H9 (cell line): ENCODE measurements around the gene TSGA10. TPM values are rescaled to one million over a fixed set of nuclear protein-coding genes. Genes with fewer than 3 reads are reported as not detected.

Experiments used
- DNase-seq: peaks from one replicate; pipeline ENCODE4 v3.0.0-alpha.2; 2017
- H2AFZ ChIP-seq: one replicate; pipeline ENCODE4 v1.6.1; 2013; ENCODE audit warnings: mild to moderate bottlenecking, low read length, control low read depth, moderate library complexity
- H2AK5ac ChIP-seq: 2 replicates; pipeline ENCODE4 v1.6.1; 2013; ENCODE audit warnings: low read length, control low read depth, mixed read lengths; ENCODE audit not compliant: insufficient read length
- H2BK120ac ChIP-seq: one replicate; pipeline ENCODE4 v1.6.1; 2013; ENCODE audit warnings: low read depth, mild to moderate bottlenecking, low read length, control low read depth, inconsistent platforms; ENCODE audit not compliant: poor library complexity, severe bottlenecking
- H2BK12ac ChIP-seq: 2 replicates; pipeline ENCODE4 v1.6.1; 2013; ENCODE audit warnings: low read length, control low read depth, mixed read lengths, low read depth; ENCODE audit not compliant: insufficient read length
- H2BK15ac ChIP-seq: 2 replicates; pipeline ENCODE4 v1.6.1; 2013; ENCODE audit warnings: low read depth, low read length, control low read depth
- H2BK20ac ChIP-seq: one replicate; pipeline ENCODE4 v1.6.1; 2013; ENCODE audit warnings: low read depth, mild to moderate bottlenecking, low read length, control low read depth, inconsistent platforms; ENCODE audit not compliant: poor library complexity, severe bottlenecking
- H2BK5ac ChIP-seq: 2 replicates; pipeline ENCODE4 v1.6.1; 2013; ENCODE audit warnings: low read length, control low read depth, mixed read lengths; ENCODE audit not compliant: insufficient read length
- H3K14ac ChIP-seq: 2 replicates; pipeline ENCODE4 v1.6.1; 2013; ENCODE audit warnings: low read length, control low read depth; ENCODE audit not compliant: insufficient read depth
- H3K18ac ChIP-seq: 2 replicates; pipeline ENCODE4 v1.6.1; 2013; ENCODE audit warnings: low read depth, mild to moderate bottlenecking, mixed read lengths, low read length, control low read depth; ENCODE audit not compliant: insufficient read length
- H3K23ac ChIP-seq: 2 replicates; pipeline ENCODE4 v1.6.1; 2013; ENCODE audit warnings: low read length, control low read depth, mixed read lengths, low read depth; ENCODE audit not compliant: insufficient read length
- H3K23me2 ChIP-seq: 2 replicates; pipeline ENCODE4 v1.6.1; 2013; ENCODE audit warnings: low read depth, mild to moderate bottlenecking, mixed read lengths, low read length, control low read depth; ENCODE audit not compliant: insufficient read length, poor library complexity, severe bottlenecking
- H3K27ac ChIP-seq: 2 replicates; pipeline ENCODE4 v1.5.1; 2013; ENCODE audit warnings: low read length, control low read depth, mixed read lengths, low read depth; ENCODE audit not compliant: insufficient read length
- H3K27me3 ChIP-seq: 2 replicates; pipeline ENCODE4 v1.6.1; 2013; ENCODE audit warnings: low read length, control low read depth, inconsistent platforms; ENCODE audit not compliant: insufficient read depth
- H3K4ac ChIP-seq: 2 replicates; pipeline ENCODE4 v1.6.1; 2013; ENCODE audit warnings: low read depth, mild to moderate bottlenecking, control low read depth, inconsistent platforms, low read length, moderate library complexity
- H3K4me1 ChIP-seq: 2 replicates; pipeline ENCODE4 v1.6.1; 2013; ENCODE audit warnings: low read length, control low read depth, inconsistent platforms; ENCODE audit not compliant: insufficient read depth
- H3K4me2 ChIP-seq: 2 replicates; pipeline ENCODE4 v1.6.1; 2013; ENCODE audit warnings: low read length, control low read depth, mixed read lengths; ENCODE audit not compliant: insufficient read length, insufficient read depth
- H3K56ac ChIP-seq: 2 replicates; pipeline ENCODE4 v1.6.1; 2013; ENCODE audit warnings: low read depth, mild to moderate bottlenecking, mixed read lengths, low read length, control low read depth; ENCODE audit not compliant: insufficient read length
- H3K79me1 ChIP-seq: 2 replicates; pipeline ENCODE4 v1.6.1; 2013; ENCODE audit warnings: low read depth, mild to moderate bottlenecking, moderate library complexity, low read length, control low read depth, inconsistent platforms; ENCODE audit not compliant: insufficient read depth, poor library complexity, severe bottlenecking
- H3K79me2 ChIP-seq: 2 replicates; pipeline ENCODE4 v1.6.1; 2013; ENCODE audit warnings: low read length, control low read depth, inconsistent platforms; ENCODE audit not compliant: insufficient read depth
- H3K9ac ChIP-seq: 2 replicates; pipeline ENCODE4 v1.6.1; 2013; ENCODE audit warnings: low read length, control low read depth, mixed read lengths; ENCODE audit not compliant: insufficient read length; ENCODE audit errors: extremely low read depth
- H3K9me3 ChIP-seq: one replicate; pipeline ENCODE4 v1.6.1; 2013; ENCODE audit warnings: low read depth, low read length, inconsistent platforms; ENCODE audit not compliant: control insufficient read depth
- H3T11ph ChIP-seq: one replicate; pipeline ENCODE4 v1.6.1; 2013; ENCODE audit warnings: mild to moderate bottlenecking, low read length, control low read depth, inconsistent platforms
- H4K20me1 ChIP-seq: one replicate; pipeline ENCODE4 v1.6.1; 2013; ENCODE audit not compliant: control insufficient read depth, insufficient read length, insufficient read depth
- H4K5ac ChIP-seq: 2 replicates; pipeline ENCODE4 v1.6.1; 2013; ENCODE audit warnings: low read depth, mild to moderate bottlenecking, mixed read lengths, low read length, control low read depth; ENCODE audit not compliant: insufficient read length
- H4K8ac ChIP-seq: replicated peaks from 2 replicates; pipeline ENCODE4 v1.6.1; 2013; ENCODE audit warnings: low read length, control low read depth, mixed read lengths, low read depth; ENCODE audit not compliant: insufficient read length
- H4K91ac ChIP-seq: 2 replicates; pipeline ENCODE4 v1.6.1; 2013; ENCODE audit warnings: low read depth, mild to moderate bottlenecking, moderate library complexity, mixed read lengths, low read length, control low read depth; ENCODE audit not compliant: insufficient read length
- H3K27ac Mint-ChIP-seq, 3 experiments: 2 replicates in 2 of 3; 3 replicates in 1 of 3; pipeline ENCODE4 v1.8.0; 2020 to 2021; ENCODE audit warnings: mixed read lengths in 3 of 3, mild to moderate bottlenecking in 1 of 3, moderate library complexity in 1 of 3
- H3K27me3 Mint-ChIP-seq: 2 replicates; pipeline ENCODE4 v1.8.0; 2021; ENCODE audit warnings: low read depth, mild to moderate bottlenecking, moderate library complexity, mixed read lengths
- H3K36me3 Mint-ChIP-seq, 3 experiments: 2 replicates in 2 of 3; 3 replicates in 1 of 3; pipeline ENCODE4 v1.8.0; 2020 to 2021; ENCODE audit warnings: low read depth in 3 of 3, mixed read lengths in 3 of 3; ENCODE audit not compliant: insufficient read depth in 1 of 3
- H3K4me1 Mint-ChIP-seq, 2 experiments: 2 replicates each; pipeline ENCODE4 v1.8.0; 2020; ENCODE audit warnings: mixed read lengths in 2 of 2
- H3K4me3 Mint-ChIP-seq, 2 experiments: 2 replicates in 1 of 2; 3 replicates in 1 of 2; pipeline ENCODE4 v1.8.0; 2020 to 2021; ENCODE audit warnings: mild to moderate bottlenecking in 2 of 2, mixed read lengths in 2 of 2, moderate library complexity in 1 of 2
- H3K9me3 Mint-ChIP-seq, 2 experiments: 2 replicates in 1 of 2; 3 replicates in 1 of 2; pipeline ENCODE4 v1.8.0; 2020; ENCODE audit warnings: mild to moderate bottlenecking in 2 of 2, mixed read lengths in 2 of 2, moderate library complexity in 1 of 2
- WGBS: extraction: QIAGEN DNeasy Blood & Tissue Kit; methylation state at CpG from one replicate; pipeline ENCODE4 v1.1.7; 2013; ENCODE audit warnings: missing lambda C conversion rate, low lambda C conversion rate, mixed read lengths; ENCODE audit not compliant: insufficient read length; ENCODE audit errors: extremely low coverage; 5-methylcytosine and 5-hydroxymethylcytosine counted together
- total RNA-seq: library from RNA; stranded (reverse); gene quantifications from 2 replicates; pipeline ENCODE4 v1.2.1, GENCODE V29; 2021
- TF ChIP-seq, protein P1 (sequence below): fragments of 200-600 bp; sonication (generic); conservative IDR thresholded peaks from 3 replicates; pipeline ENCODE4 v1.8.0; 2021; ENCODE audit warnings: antibody characterized with exemption, mild to moderate bottlenecking

Gene TSGA10
- total RNA-seq, 1 experiment from 2014 or later, result 6.3 TPM

DNA sequence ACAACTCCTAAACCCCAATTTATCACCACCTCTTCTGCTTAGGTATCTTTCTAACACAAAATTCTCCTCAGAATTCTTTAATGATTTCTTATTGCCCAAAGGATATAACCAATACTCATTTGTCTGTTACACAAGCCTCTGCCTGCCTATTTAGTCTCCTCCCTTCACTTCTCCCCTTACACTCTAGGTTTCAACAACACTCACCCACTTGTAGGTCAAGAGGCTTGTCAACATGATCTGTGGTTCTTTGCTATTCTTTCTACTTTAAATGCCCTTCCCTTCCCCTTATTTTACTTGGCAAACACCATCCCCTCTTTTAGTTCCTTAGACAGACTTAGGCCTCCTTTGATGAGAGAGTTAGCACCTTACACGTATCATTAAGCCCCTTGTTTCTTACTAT lies 82.2 kb downstream of the TSGA10 start:
- DNase-seq, result no peak
- Mint-ChIP-seq H3K36me3 (no peaks in the 10 kb centered on the region), H3K9me3 (no peaks in the 10 kb centered on the region), H3K4me1 (no peaks in the 10 kb centered on the region), H3K27ac (no peak overlapping the region), H3K4me3 (no peak overlapping the region), H3K27me3 (no peaks in the 10 kb centered on the region; the same call in 1 of the 2 replicates)
- no peak overlapping the region for H2BK20ac ChIP-seq
- H3K27ac ChIP-seq, result no peak overlapping the region
- no peaks in the 10 kb centered on the region for H4K20me1 ChIP-seq
- no peak overlapping the region for H3K14ac ChIP-seq
- H2AFZ ChIP-seq, result no peak overlapping the region
- H3T11ph ChIP-seq, result no peak overlapping the region
- TF ChIP-seq, protein P1, sequence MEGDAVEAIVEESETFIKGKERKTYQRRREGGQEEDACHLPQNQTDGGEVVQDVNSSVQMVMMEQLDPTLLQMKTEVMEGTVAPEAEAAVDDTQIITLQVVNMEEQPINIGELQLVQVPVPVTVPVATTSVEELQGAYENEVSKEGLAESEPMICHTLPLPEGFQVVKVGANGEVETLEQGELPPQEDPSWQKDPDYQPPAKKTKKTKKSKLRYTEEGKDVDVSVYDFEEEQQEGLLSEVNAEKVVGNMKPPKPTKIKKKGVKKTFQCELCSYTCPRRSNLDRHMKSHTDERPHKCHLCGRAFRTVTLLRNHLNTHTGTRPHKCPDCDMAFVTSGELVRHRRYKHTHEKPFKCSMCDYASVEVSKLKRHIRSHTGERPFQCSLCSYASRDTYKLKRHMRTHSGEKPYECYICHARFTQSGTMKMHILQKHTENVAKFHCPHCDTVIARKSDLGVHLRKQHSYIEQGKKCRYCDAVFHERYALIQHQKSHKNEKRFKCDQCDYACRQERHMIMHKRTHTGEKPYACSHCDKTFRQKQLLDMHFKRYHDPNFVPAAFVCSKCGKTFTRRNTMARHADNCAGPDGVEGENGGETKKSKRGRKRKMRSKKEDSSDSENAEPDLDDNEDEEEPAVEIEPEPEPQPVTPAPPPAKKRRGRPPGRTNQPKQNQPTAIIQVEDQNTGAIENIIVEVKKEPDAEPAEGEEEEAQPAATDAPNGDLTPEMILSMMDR, result no peak
- H3K27me3 ChIP-seq, result no peaks in the 10 kb centered on the region
- no peak overlapping the region for H2BK12ac ChIP-seq
- no peak overlapping the region for H3K4me2 ChIP-seq
- no peak overlapping the region for H4K8ac ChIP-seq
- H2AK5ac ChIP-seq, result no peak overlapping the region
- H4K91ac ChIP-seq, result no peak overlapping the region
- no peak overlapping the region for H3K4ac ChIP-seq
- H3K79me1 ChIP-seq, result no peaks in the 10 kb centered on the region
- no peaks in the 10 kb centered on the region for H3K4me1 ChIP-seq
- no peaks in the 10 kb centered on the region for H3K9me3 ChIP-seq
- H3K79me2 ChIP-seq, result no peaks in the 10 kb centered on the region
- no peak overlapping the region for H2BK5ac ChIP-seq
- no peak overlapping the region for H3K9ac ChIP-seq
- H4K5ac ChIP-seq, result no peak overlapping the region
- no peak overlapping the region for H3K23ac ChIP-seq
- no CpG with 5 or more reads among the region's 1 CpG for WGBS
- no peak overlapping the region for H2BK15ac ChIP-seq
- no peak overlapping the region for H2BK120ac ChIP-seq
- no peak overlapping the region for H3K18ac ChIP-seq
- H3K56ac ChIP-seq, result no peak overlapping the region
- H3K23me2 ChIP-seq, result no peaks in the 10 kb centered on the region
